Right lobe of liver (tissue), 4 donors: ENCODE results near the gene COPS4.

Experiments used
- POLR2A ChIP-seq: fragments of 450-650 bp; IDR thresholded peaks from one replicate; pipeline ENCODE4 v1.6.1; 2017; ENCODE audit warnings: antibody characterized with exemption, mild to moderate bottlenecking
- TF ChIP-seq, protein P1 (sequence below), 4 donors: fragments of 200-600 bp in 3 of 4; fragments of 450-650 bp in 1 of 4; IDR thresholded peaks; one replicate each; pipeline versions ENCODE4 v1.5.1 to v1.8.0; 2016 to 2022; ENCODE audit warnings: antibody characterized with exemption in 4 of 4, mild to moderate bottlenecking in 2 of 4
- donor health status: DM: no; HTN: no; CAD: no.
- donor health status: DM: no; HTN: no; CAD: no.
- donor health status: DM: no; HTN: yes; CAD: no.

DNA sequence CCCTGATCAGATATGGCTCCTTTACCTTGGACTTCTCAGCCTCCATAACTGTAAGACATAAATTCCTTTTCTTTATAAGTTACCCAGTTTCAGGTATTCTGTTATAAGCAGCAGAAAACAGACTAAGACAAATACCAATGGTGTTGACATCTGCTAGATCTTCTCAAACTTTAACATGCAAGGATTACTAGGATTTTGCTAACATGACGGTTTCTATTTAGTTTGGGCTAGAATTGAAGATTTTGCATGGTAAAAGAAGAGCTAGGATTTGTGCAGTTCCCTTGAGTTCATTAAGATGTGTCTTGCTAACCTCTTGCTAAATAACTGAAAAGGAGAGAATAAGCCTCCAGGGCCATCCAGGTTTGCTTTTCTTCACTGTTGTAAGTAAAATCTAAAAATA, 5.3 kb upstream of the COPS4 start:
- TF ChIP-seq, protein P1, sequence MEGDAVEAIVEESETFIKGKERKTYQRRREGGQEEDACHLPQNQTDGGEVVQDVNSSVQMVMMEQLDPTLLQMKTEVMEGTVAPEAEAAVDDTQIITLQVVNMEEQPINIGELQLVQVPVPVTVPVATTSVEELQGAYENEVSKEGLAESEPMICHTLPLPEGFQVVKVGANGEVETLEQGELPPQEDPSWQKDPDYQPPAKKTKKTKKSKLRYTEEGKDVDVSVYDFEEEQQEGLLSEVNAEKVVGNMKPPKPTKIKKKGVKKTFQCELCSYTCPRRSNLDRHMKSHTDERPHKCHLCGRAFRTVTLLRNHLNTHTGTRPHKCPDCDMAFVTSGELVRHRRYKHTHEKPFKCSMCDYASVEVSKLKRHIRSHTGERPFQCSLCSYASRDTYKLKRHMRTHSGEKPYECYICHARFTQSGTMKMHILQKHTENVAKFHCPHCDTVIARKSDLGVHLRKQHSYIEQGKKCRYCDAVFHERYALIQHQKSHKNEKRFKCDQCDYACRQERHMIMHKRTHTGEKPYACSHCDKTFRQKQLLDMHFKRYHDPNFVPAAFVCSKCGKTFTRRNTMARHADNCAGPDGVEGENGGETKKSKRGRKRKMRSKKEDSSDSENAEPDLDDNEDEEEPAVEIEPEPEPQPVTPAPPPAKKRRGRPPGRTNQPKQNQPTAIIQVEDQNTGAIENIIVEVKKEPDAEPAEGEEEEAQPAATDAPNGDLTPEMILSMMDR (IDR thresholded peaks at IDR 0.05) = no peak
- TF ChIP-seq POLR2A = no peak
